ENCODE measurements around the gene NOL7.

GRCh38 chr6:13589801-13590200, 25.3 kb upstream of the NOL7 start:
- TF ChIP-seq, protein P1, sequence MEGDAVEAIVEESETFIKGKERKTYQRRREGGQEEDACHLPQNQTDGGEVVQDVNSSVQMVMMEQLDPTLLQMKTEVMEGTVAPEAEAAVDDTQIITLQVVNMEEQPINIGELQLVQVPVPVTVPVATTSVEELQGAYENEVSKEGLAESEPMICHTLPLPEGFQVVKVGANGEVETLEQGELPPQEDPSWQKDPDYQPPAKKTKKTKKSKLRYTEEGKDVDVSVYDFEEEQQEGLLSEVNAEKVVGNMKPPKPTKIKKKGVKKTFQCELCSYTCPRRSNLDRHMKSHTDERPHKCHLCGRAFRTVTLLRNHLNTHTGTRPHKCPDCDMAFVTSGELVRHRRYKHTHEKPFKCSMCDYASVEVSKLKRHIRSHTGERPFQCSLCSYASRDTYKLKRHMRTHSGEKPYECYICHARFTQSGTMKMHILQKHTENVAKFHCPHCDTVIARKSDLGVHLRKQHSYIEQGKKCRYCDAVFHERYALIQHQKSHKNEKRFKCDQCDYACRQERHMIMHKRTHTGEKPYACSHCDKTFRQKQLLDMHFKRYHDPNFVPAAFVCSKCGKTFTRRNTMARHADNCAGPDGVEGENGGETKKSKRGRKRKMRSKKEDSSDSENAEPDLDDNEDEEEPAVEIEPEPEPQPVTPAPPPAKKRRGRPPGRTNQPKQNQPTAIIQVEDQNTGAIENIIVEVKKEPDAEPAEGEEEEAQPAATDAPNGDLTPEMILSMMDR (IDR thresholded peaks at IDR 0.05; ENCODE audit: low read depth, low read length, poor library complexity, severe bottlenecking) = no peak
- TF ChIP-seq EZH2phosphoT487 (IDR thresholded peaks at IDR 0.05; ENCODE audit: borderline replicate concordance, low read length) = no peak
